Liver (tissue), 9 donors: ENCODE results near the gene ZSWIM4. TPM values are rescaled to one million over a fixed set of nuclear protein-coding genes. Genes with fewer than 3 reads are reported as not detected.

Source experiments
- DNase-seq: peaks from one replicate; pipeline ENCODE4 v3.0.0-alpha.2; 2017; ENCODE audit warnings: low spot score
- H3K27ac ChIP-seq, 2 donors: one replicate each; pipeline ENCODE4 v1.7.0; 2013; ENCODE audit warnings: inconsistent platforms in 2 of 2, low read length in 2 of 2, control low read depth in 1 of 2, low read depth in 1 of 2, mild to moderate bottlenecking in 1 of 2
- H3K27me3 ChIP-seq, 4 donors: one replicate each; pipeline versions ENCODE4 v1.6.1 to v1.7.0; 2013; ENCODE audit warnings: low read length in 3 of 4, inconsistent platforms in 1 of 4, mild to moderate bottlenecking in 1 of 4, moderate library complexity in 1 of 4; ENCODE audit not compliant: control insufficient read depth in 4 of 4, insufficient read depth in 4 of 4
- H3K36me3 ChIP-seq, 4 donors: one replicate each; pipeline versions ENCODE4 v1.6.1 to v1.7.0; 2013; ENCODE audit warnings: low read length in 3 of 4, mild to moderate bottlenecking in 3 of 4, low read depth in 1 of 4, moderate library complexity in 1 of 4; ENCODE audit not compliant: control insufficient read depth in 4 of 4, insufficient read depth in 3 of 4
- H3K4me1 ChIP-seq, 4 donors: one replicate each; pipeline versions ENCODE4 v1.6.1 to v1.7.0; 2013; ENCODE audit warnings: low read length in 3 of 4, mild to moderate bottlenecking in 3 of 4, moderate library complexity in 1 of 4; ENCODE audit not compliant: control insufficient read depth in 4 of 4, insufficient read depth in 4 of 4
- H3K4me3 ChIP-seq, 3 donors: one replicate each; pipeline versions ENCODE4 v1.6.1 to v1.7.0; 2013; ENCODE audit warnings: low read length in 3 of 3, control low read depth in 1 of 3, low read depth in 1 of 3, mild to moderate bottlenecking in 1 of 3
- H3K9ac ChIP-seq, 2 donors: one replicate each; pipeline ENCODE4 v1.7.0; 2013; ENCODE audit warnings: low read length in 2 of 2, mild to moderate bottlenecking in 2 of 2, moderate library complexity in 2 of 2, control low read depth in 1 of 2, low read depth in 1 of 2
- H3K9me3 ChIP-seq, 4 donors: one replicate each; pipeline versions ENCODE4 v1.6.1 to v1.7.0; 2013; ENCODE audit warnings: low read length in 3 of 4; ENCODE audit not compliant: control insufficient read depth in 4 of 4
- EGR1 ChIP-seq, 2 donors: IDR thresholded peaks; 2 replicates each; pipeline ENCODE4 v1.6.1; 2016 to 2018; ENCODE audit warnings: antibody characterized with exemption in 2 of 2, low read depth in 2 of 2
- FOXA1 ChIP-seq: IDR thresholded peaks from 2 replicates; pipeline ENCODE4 v1.6.1; 2016; ENCODE audit warnings: antibody characterized with exemption
- FOXA2 ChIP-seq: IDR thresholded peaks from 2 replicates; pipeline ENCODE4 v1.6.1; 2016; ENCODE audit warnings: antibody characterized with exemption
- GABPA ChIP-seq, 2 donors: IDR thresholded peaks in 1 of 2; conservative IDR thresholded peaks in 1 of 2; 2 replicates each; pipeline ENCODE4 v1.6.1; 2016; ENCODE audit warnings: antibody characterized with exemption in 2 of 2, mild to moderate bottlenecking in 1 of 2, moderate library complexity in 1 of 2
- HNF4A ChIP-seq, 2 donors: conservative IDR thresholded peaks; 2 replicates each; pipeline ENCODE4 v1.6.1; 2016; ENCODE audit warnings: antibody characterized with exemption in 2 of 2, mild to moderate bottlenecking in 2 of 2
- HNF4G ChIP-seq: IDR thresholded peaks from 2 replicates; pipeline ENCODE4 v1.6.1; 2016; ENCODE audit warnings: antibody characterized with exemption
- JUND ChIP-seq, 2 donors: IDR thresholded peaks; 2 replicates each; pipeline ENCODE4 v1.6.1; 2016; ENCODE audit warnings: antibody characterized with exemption in 2 of 2
- MAX ChIP-seq: IDR thresholded peaks from 2 replicates; pipeline ENCODE4 v1.6.1; 2016; ENCODE audit warnings: antibody characterized with exemption
- NR2F2 ChIP-seq: IDR thresholded peaks from 2 replicates; pipeline ENCODE4 v1.6.1; 2016; ENCODE audit warnings: antibody characterized with exemption
- RAD21 ChIP-seq, 2 donors: IDR thresholded peaks; 2 replicates each; pipeline ENCODE4 v1.6.1; 2016; ENCODE audit warnings: antibody characterized with exemption in 2 of 2, mild to moderate bottlenecking in 2 of 2
- REST ChIP-seq: IDR thresholded peaks from 2 replicates; pipeline ENCODE4 v1.6.1; 2016; ENCODE audit warnings: antibody characterized with exemption, mild to moderate bottlenecking
- RXRA ChIP-seq, 2 donors: IDR thresholded peaks; 2 replicates each; pipeline ENCODE4 v1.6.1; 2017 to 2018; ENCODE audit warnings: antibody characterized with exemption in 2 of 2, mild to moderate bottlenecking in 1 of 2
- SP1 ChIP-seq: IDR thresholded peaks from 2 replicates; pipeline ENCODE4 v1.6.1; 2018; ENCODE audit warnings: antibody characterized with exemption, mild to moderate bottlenecking
- YY1 ChIP-seq: IDR thresholded peaks from 2 replicates; pipeline ENCODE4 v1.6.1; 2016; ENCODE audit warnings: antibody characterized with exemption, mild to moderate bottlenecking
- WGBS: extraction: QIAGEN DNeasy Blood & Tissue Kit; methylation state at CpG from one replicate; pipeline ENCODE4 v1.1.7; 2013; 5-methylcytosine and 5-hydroxymethylcytosine counted together
- polyA plus RNA-seq, 2 donors: library from polyadenylated mRNA; stranded (reverse) in 1 of 2; unstranded in 1 of 2; fragments of 200-250 nt in 1 of 2; fragments of >200 nt in 1 of 2; fragmentation: Nextera tagmentation in 1 of 2; extraction: Ambion mirVana in 1 of 2; gene quantifications; one replicate each; pipeline versions ENCODE4 v1.2.1 to v1.2.3, GENCODE V29; 2013 to 2015
- total RNA-seq, 2 donors: library from RNA; depleted of rRNA; stranded (reverse); fragments of >200 nt; gene quantifications; one replicate each; pipeline ENCODE4 v1.2.3, GENCODE V29; 2014
- TF ChIP-seq, protein P1 (sequence below): IDR thresholded peaks from 2 replicates; pipeline ENCODE4 v1.6.1; 2016; ENCODE audit warnings: antibody characterized with exemption
- TF ChIP-seq, protein P2 (sequence below): IDR thresholded peaks from 2 replicates; pipeline ENCODE4 v1.6.1; 2016; ENCODE audit warnings: antibody characterized with exemption
- TF ChIP-seq, protein P3 (sequence below): fragments of 150-350 bp; IDR thresholded peaks from 2 replicates; pipeline ENCODE4 v1.5.1; 2017; ENCODE audit warnings: improper control_type of control experiment, low read depth, low read length; ENCODE audit not compliant: missing input control
- donor health status: healthy.
- donor health status: healthy.
- donor health status: healthy.
- donor health status: healthy.
- donor health status: healthy.

Gene ZSWIM4
- total and polyA plus RNA-seq, 4 donors = 0.14 to 2.2 (median 1.2) TPM

GRCh38 chr19:13770013-13770635 lies 25.1 kb upstream of the ZSWIM4 start:
- peaks cover 7 to 26% (median 21%) of the 10 kb centered on the region in 4 donors for H3K4me1 ChIP-seq
- peaks cover 6 to 11% (median 9%) of the 10 kb centered on the region in 4 donors for H3K36me3 ChIP-seq
- no peak overlapping the region for H3K9ac ChIP-seq
- DNase-seq = no peak
- H3K4me3 ChIP-seq = no peak overlapping the region
- H3K27me3 ChIP-seq = no peaks in the 10 kb centered on the region
- 90% methylated on average over 16 of the region's 16 CpGs for whole genome bisulfite sequencing
- H3K27ac ChIP-seq = no peak overlapping the region
- TF ChIP-seq HNF4A (conservative IDR thresholded peaks at IDR 0.05) (no peak), GABPA (IDR thresholded peaks at IDR 0.05 in 1 of 2, conservative IDR thresholded peaks at IDR 0.05 in 1 of 2) (no peak), MAX (no peak), HNF4G (no peak), YY1 (no peak), SP1 (no peak), RAD21 (IDR thresholded peaks at IDR 0.05) (no peak), FOXA1 (no peak), NR2F2 (no peak), REST (no peak), JUND (IDR thresholded peaks at IDR 0.05) (no peak)
- TF ChIP-seq, protein P1, sequence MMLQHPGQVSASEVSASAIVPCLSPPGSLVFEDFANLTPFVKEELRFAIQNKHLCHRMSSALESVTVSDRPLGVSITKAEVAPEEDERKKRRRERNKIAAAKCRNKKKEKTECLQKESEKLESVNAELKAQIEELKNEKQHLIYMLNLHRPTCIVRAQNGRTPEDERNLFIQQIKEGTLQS = no peak
- TF ChIP-seq, protein P2, sequence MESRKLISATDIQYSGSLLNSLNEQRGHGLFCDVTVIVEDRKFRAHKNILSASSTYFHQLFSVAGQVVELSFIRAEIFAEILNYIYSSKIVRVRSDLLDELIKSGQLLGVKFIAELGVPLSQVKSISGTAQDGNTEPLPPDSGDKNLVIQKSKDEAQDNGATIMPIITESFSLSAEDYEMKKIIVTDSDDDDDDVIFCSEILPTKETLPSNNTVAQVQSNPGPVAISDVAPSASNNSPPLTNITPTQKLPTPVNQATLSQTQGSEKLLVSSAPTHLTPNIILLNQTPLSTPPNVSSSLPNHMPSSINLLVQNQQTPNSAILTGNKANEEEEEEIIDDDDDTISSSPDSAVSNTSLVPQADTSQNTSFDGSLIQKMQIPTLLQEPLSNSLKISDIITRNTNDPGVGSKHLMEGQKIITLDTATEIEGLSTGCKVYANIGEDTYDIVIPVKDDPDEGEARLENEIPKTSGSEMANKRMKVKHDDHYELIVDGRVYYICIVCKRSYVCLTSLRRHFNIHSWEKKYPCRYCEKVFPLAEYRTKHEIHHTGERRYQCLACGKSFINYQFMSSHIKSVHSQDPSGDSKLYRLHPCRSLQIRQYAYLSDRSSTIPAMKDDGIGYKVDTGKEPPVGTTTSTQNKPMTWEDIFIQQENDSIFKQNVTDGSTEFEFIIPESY = no peak
- H3K9me3 ChIP-seq = no peaks in the 10 kb centered on the region

- no peaks in the 10 kb centered on the region for H3K9me3 ChIP-seq
- peak within 1 kb of the TSS; percentile 81 to 84 for H3K27ac ChIP-seq
- H3K36me3 ChIP-seq = peaks cover 13 to 37% (median 22%) of the 10 kb centered on the region in 4 donors
- under 1% methylated on average over 61 of the region's 61 CpGs for WGBS
- peak; percentile 89 for DNase-seq
- H3K4me1 ChIP-seq = peaks cover 3 to 18% (median 10%) of the 10 kb centered on the region in 4 donors
- H3K4me3 ChIP-seq = peak within 1 kb of the TSS; percentile 73 to 92 (median 78)
- peak within 1 kb of the TSS; percentile 60 to 67 for H3K9ac ChIP-seq
- H3K27me3 ChIP-seq = no peaks in the 10 kb centered on the region
- TF ChIP-seq JUND (IDR thresholded peaks at IDR 0.05) = peak in 1 of 2 donors; percentile 25
- TF ChIP-seq, protein P1 = no peak
- TF ChIP-seq EGR1 (IDR thresholded peaks at IDR 0.05; ENCODE audit: low read depth in 2 of 2) = peak; percentile 46 to 80
- peak; percentile 50 for TF ChIP-seq SP1
- no peak for TF ChIP-seq FOXA1
- peak; percentile 8 for TF ChIP-seq FOXA2
- peak; percentile 22 to 35 for TF ChIP-seq RXRA (IDR thresholded peaks at IDR 0.05)
- TF ChIP-seq, protein P3, sequence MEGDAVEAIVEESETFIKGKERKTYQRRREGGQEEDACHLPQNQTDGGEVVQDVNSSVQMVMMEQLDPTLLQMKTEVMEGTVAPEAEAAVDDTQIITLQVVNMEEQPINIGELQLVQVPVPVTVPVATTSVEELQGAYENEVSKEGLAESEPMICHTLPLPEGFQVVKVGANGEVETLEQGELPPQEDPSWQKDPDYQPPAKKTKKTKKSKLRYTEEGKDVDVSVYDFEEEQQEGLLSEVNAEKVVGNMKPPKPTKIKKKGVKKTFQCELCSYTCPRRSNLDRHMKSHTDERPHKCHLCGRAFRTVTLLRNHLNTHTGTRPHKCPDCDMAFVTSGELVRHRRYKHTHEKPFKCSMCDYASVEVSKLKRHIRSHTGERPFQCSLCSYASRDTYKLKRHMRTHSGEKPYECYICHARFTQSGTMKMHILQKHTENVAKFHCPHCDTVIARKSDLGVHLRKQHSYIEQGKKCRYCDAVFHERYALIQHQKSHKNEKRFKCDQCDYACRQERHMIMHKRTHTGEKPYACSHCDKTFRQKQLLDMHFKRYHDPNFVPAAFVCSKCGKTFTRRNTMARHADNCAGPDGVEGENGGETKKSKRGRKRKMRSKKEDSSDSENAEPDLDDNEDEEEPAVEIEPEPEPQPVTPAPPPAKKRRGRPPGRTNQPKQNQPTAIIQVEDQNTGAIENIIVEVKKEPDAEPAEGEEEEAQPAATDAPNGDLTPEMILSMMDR = no peak
- TF ChIP-seq HNF4A (conservative IDR thresholded peaks at IDR 0.05) = peak; percentile 5 to 22
- peak; percentile 28 for TF ChIP-seq REST
- peak; percentile 83 to 98 for TF ChIP-seq GABPA (IDR thresholded peaks at IDR 0.05 in 1 of 2, conservative IDR thresholded peaks at IDR 0.05 in 1 of 2)
Observed at GRCh38 chr19:13774217-13775191, 20.7 kb upstream of the ZSWIM4 start, which contains the start of gene C19orf53. TSS of gene C19orf53 (plus strand) at chr19:13774456. CDS start at chr19:13774478, 22 bp downstream.
